GM15510 (cell line): ENCODE results near the gene GTSE1.

Source experiments
- POLR2A ChIP-seq: IDR thresholded peaks from 3 replicates; pipeline ENCODE4 v1.6.1; 2011; ENCODE audit warnings: borderline replicate concordance; ENCODE audit not compliant: insufficient read length; ENCODE audit errors: extremely low read depth

Gene GTSE1

GRCh38 chr22:46368871-46369715 lies 72.4 kb downstream of the GTSE1 start:
- no peak for TF ChIP-seq POLR2A

- TF ChIP-seq POLR2A = no peak
Measured at GRCh38 chr22:46369716-46370583, 73.3 kb downstream of the GTSE1 start.

- TF ChIP-seq POLR2A = no peak
Measured at GRCh38 chr22:46370584-46371291, 74.1 kb downstream of the GTSE1 start.

GRCh38 chr22:46371623-46372226 lies 75.1 kb downstream of the GTSE1 start:
- TF ChIP-seq POLR2A = no peak

- TF ChIP-seq POLR2A = no peak
Measured at GRCh38 chr22:46372686-46373085, 76.0 kb downstream of the GTSE1 start.

- TF ChIP-seq POLR2A = no peak
Measured at GRCh38 chr22:46373159-46373558, 76.5 kb downstream of the GTSE1 start.

- no peak for TF ChIP-seq POLR2A
Measured at GRCh38 chr22:46373921-46374662, 77.4 kb downstream of the GTSE1 start.

- TF ChIP-seq POLR2A = no peak
Measured at GRCh38 chr22:46374663-46375474, 78.2 kb downstream of the GTSE1 start.

GRCh38 chr22:46376111-46376510 lies 79.4 kb downstream of the GTSE1 start:
- no peak for TF ChIP-seq POLR2A

GRCh38 chr22:46376908-46377524 lies 80.3 kb downstream of the GTSE1 start:
- TF ChIP-seq POLR2A = no peak

- TF ChIP-seq POLR2A = no peak
Measured at GRCh38 chr22:46377525-46378425, 81.1 kb downstream of the GTSE1 start.
